ENCODE results near the gene EID1. TPM values are rescaled to one million over a fixed set of nuclear protein-coding genes. Genes with fewer than 3 reads are reported as not detected.

EID1 gene
- 373 TPM in 2 replicates for total RNA-seq

DNA sequence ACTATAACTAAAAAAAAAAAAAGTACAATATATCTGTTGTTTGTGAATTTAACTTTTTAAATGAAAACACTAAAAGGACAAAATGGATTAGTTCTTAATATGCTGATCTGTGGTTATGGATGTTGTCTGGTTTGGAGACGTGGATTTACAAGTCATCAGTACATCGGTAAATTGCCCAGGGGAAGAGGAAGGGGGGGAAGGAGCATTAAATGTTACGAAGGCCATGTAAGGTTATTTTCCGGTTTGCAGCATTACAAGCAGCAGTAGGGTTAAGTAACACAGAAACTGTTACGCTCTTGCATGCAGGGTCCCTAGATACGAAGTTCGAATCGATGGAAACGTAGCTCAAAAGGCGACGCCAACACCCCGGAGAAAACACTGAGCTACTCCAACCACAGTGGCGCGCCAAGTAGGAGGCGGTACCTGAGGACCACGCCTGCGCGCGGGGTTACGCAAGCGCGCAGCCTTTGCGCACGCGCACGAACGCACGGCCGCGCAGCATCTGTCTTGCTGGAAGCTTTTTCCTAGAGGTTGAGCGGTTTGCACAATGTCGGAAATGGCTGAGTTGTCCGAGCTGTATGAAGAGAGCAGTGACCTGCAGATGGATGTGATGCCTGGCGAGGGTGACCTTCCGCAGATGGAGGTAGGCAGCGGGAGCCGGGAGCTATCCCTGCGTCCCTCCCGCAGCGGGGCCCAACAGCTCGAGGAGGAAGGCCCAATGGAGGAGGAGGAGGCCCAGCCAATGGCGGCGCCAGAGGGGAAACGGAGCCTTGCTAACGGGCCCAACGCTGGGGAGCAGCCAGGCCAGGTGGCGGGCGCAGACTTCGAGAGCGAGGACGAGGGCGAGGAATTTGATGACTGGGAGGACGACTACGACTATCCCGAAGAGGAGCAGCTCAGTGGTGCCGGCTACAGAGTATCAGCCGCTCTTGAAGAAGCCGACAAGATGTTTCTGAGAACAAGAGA is at the start of gene EID1:
Gene EID1 (plus strand): TSS at position 505 of the 966 bp plus-strand sequence. CDS start 43 bp downstream, at position 548.

Other genes starting within 250 kb of the EID1 start
- 823 and 1,944 TPM in 2 replicates for gene FBN1, start 232.4 kb upstream of the EID1 start, total RNA-seq
- 9.6 and 11.3 TPM in 2 replicates for gene CEP152, start 67.1 kb upstream of the EID1 start, total RNA-seq
- 3.5 and 6.5 TPM in 2 replicates for gene SHC4, start 85.8 kb downstream of the EID1 start, total RNA-seq
- gene SECISBP2L, start 168.3 kb downstream of the EID1 start, total RNA-seq, result 22.2 and 40.0 TPM in 2 replicates

Data from regular cardiac myocyte (primary cell).